HG03060 (cell line): Measurements from ENCODE around the gene AADACL3.

ENCODE experiments used
- ATAC-seq: cut with Tn5 transposase; IDR thresholded peaks from one replicate; pipeline ENCODE4 v1.9.1; 2021; ENCODE audit warnings: low read depth, moderate number of reproducible peaks; ENCODE audit not compliant: unreplicated experiment

AADACL3 gene

GRCh38 chr1:12762766-12763165, 46.9 kb downstream of the AADACL3 start:
- ATAC-seq, result no peak

- no peak for ATAC-seq
Measured at GRCh38 chr1:12763479-12763878, 47.6 kb downstream of the AADACL3 start.

- ATAC-seq, result no peak
Measured at GRCh38 chr1:12764016-12764415, 48.1 kb downstream of the AADACL3 start.

GRCh38 chr1:12769031-12769430, 53.1 kb downstream of the AADACL3 start:
- no peak for ATAC-seq

GRCh38 chr1:12769976-12770505, 54.1 kb downstream of the AADACL3 start:
- no peak for ATAC-seq

- no peak for ATAC-seq
Measured at GRCh38 chr1:12770620-12771019, 54.7 kb downstream of the AADACL3 start.

- ATAC-seq, result no peak
Measured at GRCh38 chr1:12771186-12771585, 55.3 kb downstream of the AADACL3 start.

- ATAC-seq, result no peak
Measured at GRCh38 chr1:12772520-12772919, 56.6 kb downstream of the AADACL3 start.

- ATAC-seq, result no peak
Measured at GRCh38 chr1:12773438-12773837, 57.5 kb downstream of the AADACL3 start, which contains the start of gene PRAMEF12. TSS of gene PRAMEF12 (plus strand) at chr1:12773738. CDS start at chr1:12774868, 1,130 bp downstream.

GRCh38 chr1:12774801-12775345, 59.0 kb downstream of the AADACL3 start:
- no peak for ATAC-seq

- ATAC-seq, result no peak
Measured at GRCh38 chr1:12775443-12775842, 59.5 kb downstream of the AADACL3 start.

GRCh38 chr1:12776801-12777557, 61.1 kb downstream of the AADACL3 start:
- no peak for ATAC-seq
